HG03135 (cell line): ENCODE data around the gene C18orf54.
"Not testable (repeated sequence)": the region's sequence is repeated elsewhere in the genome, so short reads cannot be mapped to it uniquely, and the experiment has no call there.

Source experiments
- ATAC-seq: cut with Tn5 transposase; IDR thresholded peaks from one replicate; pipeline ENCODE4 v1.9.1; 2021; ENCODE audit warnings: mild to moderate bottlenecking, moderate library complexity; ENCODE audit not compliant: unreplicated experiment

C18orf54 gene

DNA sequence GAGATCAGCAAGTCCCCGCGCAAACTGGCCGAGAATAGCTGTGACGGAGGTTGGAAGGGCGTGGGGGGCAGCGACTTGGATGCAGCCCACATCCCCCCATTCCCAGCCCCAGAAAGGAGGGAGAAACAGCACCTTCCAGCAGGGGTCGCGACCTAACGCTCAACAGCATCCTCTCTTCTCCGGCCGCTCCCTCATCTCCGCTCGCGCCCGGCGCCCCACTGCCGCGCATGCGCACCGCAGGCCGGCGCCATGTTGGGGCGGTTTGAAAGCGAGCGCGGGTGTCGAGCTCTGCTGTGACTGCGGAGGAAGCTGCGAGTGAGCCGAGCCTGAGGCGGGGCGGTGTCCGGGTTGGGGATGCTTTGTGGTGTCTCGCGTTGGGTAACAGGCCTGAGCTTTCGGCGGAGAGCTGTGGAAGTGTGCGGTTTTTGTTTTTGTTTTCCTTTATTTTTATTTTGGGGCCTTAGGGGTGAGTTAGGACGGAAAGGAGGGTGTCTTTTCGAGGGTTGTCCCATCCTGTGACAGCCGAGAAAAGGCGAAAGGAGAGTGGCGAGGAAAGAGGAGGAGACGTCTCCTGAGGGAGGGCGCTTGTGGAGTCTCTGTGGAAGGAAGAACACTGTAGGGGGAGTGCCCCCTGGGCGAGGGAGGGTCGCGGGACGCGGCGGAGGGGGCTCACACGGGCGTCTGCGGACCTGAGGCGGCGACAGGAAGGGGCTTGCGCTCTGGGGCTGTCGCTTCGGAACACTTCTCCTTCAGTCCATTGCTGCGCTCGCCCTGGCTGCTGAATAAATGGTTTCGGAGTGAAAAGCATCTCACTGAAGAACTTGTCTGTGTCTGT, at the start of gene C18orf54, which contains the start of gene STARD6:
Gene C18orf54, plus strand, starts transcription at position 247 of the 835 bp plus-strand sequence. CDS start 2,667 bp downstream, outside the sequence.
Gene STARD6, minus strand, starts transcription at position 199 of the 835 bp plus-strand sequence. CDS start 3,285 bp downstream, outside the sequence.
- ATAC-seq: peak; percentile 91

DNA sequence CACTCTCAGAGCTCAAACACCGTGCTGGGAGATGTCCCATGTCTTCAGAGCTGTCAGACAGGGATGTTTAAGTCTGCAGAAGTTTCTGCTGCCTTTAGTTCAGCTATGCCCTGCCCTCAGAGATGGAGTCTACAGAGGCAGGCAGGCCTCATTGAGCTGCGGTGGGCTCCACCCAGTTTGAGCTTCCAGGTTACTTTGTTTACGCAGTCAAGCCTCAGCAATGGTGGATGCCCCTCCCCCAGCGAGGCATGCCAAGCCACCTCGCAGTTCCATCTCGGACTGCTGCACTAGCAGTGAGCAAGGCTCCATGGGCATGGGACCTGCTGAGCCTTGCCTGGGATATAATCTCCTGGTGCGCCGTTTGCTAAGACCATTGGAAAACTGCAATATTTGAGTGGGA, 48.1 kb upstream of the C18orf54 start:
- not testable (repeated sequence) for ATAC-seq

- no peak for ATAC-seq
Observed at GRCh38 chr18:54316071-54316820, 41.5 kb upstream of the C18orf54 start.

DNA sequence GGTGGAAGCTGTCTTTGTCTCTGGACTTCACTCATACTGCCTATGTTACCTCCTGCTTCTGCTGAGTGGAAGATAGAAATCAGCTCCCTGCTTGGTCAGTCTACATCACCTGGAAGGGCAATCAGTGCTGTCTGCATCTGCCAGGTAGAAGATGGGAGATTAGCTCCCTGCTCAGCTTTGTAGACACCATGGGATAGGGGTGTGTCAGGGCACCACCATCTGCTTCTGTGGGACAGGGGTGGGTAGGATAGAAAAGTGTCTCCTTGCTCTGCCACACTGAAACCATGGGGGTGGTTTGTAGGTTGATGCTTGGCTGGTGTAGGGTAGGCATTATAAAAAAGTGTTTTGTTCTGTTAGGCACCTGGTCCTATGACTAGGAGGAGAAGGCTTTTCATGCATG, 34.1 kb upstream of the C18orf54 start:
- no peak for ATAC-seq

- no peak for ATAC-seq
Observed at GRCh38 chr18:54323970-54324369, 33.7 kb upstream of the C18orf54 start.

DNA sequence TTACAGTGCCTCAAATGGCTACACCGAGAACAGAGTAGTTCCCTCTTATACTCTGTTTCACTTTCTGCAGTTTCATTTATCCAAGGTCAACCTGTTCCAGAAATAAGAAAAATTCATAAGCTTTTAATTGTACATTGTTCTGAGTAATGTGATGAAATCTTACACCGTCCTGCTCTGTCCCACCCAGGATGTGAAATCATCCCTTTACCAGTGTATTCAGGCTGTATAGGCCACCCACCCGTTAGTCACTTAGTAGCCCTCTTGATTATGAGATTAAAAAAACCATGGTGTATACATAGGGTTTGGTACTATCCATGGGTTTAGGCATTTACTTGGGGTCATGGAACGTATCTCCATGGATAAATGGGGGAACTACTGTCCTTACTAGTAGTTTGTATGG, 29.9 kb upstream of the C18orf54 start:
- no peak for ATAC-seq

DNA sequence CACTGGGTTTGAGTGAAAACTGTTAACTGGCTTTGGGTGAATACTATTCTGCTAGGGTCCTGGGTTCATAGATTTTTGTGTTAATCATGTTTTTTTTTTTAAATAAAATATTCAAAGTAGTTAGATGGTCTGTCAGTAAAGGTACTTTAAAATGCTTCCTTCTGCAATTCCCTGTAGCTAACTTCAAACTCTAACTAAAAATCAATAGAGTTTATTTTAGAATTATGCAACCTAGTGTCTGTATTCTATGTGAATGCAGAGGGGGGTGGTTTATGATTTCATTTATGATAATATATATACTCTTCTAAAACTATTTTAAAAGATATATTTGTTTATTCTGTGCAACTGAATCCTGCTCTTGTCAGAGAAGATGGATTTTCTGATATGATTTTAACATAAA, 27.9 kb upstream of the C18orf54 start:
- no peak for ATAC-seq

GRCh38 chr18:54330768-54331548, 26.7 kb upstream of the C18orf54 start:
- no peak for ATAC-seq

DNA sequence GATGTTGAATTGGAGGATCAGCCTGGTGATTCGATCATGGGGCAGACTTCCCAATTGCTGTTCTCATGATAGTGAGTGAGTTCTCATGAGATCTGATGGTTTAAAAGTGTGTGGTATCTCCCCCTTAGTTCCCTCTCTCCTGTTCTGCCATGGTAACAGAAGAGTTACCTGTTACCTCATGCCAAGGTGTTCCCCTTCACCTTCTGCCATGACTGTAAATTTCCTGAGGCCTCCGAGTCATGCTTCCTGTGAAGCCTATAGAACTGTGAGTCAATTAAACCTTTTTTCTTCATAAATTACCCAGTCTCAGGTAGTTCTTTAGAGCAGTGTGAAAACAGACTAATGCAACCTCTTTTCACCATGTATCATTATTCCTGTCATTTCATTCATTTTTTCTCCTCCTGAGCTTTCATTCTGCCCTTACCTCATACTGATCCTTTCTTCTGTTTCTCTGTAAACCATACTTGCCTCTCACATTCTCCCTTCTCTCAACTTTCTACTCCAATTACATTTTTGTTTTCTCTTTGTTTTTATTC, 22.0 kb upstream of the C18orf54 start:
- no peak for ATAC-seq

DNA sequence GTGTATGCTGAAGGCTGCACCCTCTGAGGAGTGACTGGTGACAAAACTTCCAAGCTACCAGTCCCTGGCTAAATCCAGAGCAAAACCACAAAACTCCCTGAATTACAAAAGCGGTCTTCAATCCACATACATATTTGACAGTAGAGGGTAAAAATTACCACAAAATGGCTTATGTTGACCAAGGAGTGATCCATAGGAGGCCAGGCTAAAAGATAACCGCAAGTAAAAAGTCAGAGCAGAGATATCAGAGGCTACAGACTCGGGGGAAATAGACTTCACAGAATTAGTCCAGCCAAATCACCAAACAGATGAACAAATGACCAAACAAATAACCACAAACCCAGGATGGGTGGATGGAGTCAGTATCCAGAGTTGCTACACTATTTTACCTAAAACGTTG, 19.5 kb upstream of the C18orf54 start:
- no peak for ATAC-seq

GRCh38 chr18:54351186-54351585, 6.5 kb upstream of the C18orf54 start:
- no peak for ATAC-seq

DNA sequence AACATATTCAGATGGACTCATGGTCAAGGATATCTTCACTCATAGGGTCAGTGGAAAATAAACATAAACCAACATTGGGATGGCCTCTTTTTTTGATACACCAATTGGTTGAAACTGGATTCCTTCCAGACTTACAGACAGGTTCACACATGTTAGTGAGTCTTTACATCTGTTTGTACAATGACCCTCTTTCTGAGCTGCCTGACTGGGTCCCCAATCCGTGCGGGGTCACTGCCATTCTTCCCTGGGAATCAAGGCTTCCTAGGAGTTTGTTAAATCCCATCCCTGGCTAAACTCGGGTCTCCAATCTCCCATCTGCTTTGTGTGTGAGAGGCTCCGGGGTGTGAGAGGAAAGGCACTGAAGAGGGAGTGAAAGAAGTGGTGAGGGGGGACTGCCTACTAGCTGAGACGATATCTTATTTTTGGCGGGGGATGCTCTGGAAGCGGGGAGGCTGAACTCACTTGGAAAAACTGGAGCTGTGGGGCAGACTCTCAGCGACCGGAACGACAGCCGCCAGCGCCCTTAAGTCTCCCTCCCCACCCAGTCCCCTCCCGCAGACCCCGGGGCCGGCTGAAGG, 535 bp upstream of the C18orf54 start:
- ATAC-seq: peak; percentile 41

DNA sequence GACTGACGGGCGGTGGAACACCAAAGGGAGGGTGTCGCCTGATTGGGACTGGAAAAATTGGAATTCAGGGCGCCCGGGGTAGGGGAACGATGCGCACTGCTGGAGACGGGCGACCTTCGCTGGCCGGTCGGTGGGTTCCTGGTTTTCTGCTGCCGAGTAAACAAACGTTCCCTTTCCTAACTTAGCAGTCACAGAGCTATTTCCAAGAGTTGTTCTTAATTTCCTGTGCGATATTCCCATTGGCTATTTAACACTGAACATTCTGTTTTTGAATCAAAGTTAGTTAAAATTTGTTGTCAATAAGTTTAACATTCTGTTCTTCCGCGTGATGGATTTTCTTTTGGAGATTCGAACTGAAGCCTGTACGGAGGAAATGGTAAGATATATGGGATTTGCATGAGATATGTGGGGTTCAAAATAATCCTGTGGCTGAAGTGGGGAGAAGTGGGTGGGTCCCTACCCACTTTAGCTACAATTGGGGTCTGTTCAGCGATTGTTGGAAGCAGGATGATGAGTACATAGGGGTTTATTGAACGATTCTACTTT, 862 bp downstream of the C18orf54 start:
- ATAC-seq: no peak

GRCh38 chr18:54359233-54359632, 1.5 kb downstream of the C18orf54 start:
- no peak for ATAC-seq

DNA sequence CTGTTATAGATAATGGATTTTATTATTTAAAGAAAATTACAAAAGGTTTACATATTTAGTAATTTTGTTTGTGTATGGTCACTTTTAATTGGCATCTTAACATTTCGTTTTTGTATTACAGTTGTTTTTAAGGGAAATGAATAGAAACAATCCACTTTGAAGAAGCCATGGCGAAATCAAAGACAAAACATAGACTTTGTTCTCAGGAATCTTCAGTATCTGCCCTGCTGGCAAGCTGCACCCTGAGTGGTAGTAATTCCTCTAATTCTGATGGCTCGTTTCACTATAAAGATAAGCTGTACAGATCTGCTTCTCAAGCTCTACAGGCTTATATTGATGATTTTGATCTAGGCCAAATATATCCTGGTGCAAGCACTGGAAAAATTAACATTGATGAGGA, 2.7 kb downstream of the C18orf54 start:
- ATAC-seq: no peak

DNA sequence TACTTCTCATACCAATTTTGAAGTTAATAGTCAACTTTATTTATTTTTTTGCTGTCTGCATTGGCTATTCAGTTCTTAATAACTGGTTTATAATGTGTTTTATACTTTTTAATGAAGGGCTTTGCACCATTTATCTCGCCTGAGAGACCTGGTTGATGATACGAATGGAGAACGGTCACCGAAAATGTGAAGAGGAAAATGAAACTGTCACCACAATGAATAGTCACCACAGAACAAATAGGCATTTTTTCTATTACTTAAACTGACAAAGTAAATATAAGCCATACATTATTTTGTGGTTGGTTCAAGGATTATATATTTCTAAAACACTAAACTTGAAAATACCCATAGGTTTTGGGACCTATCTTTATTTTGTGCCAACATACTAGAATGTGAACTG, 20.4 kb downstream of the C18orf54 start:
- ATAC-seq: no peak

DNA sequence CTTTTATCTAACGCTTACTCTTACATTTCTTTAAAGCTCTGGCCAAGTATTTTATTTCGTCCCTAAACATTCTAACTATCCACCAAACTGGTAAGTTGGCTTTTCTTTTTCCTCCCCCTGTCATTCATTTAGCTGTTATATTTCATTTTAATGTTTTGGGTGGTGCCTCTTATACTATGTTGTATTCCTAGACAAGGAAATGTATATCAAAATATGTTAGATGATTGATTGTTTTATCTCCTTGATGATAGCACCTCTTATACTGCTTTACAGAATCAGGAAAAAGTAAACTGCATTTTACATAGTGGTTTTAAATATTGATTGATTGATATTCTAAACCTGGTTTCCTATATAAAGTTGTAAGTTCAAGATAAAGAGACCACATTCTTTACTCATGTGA, 23.9 kb downstream of the C18orf54 start:
- no peak for ATAC-seq

GRCh38 chr18:54382076-54382475, 24.4 kb downstream of the C18orf54 start:
- ATAC-seq: no peak

DNA sequence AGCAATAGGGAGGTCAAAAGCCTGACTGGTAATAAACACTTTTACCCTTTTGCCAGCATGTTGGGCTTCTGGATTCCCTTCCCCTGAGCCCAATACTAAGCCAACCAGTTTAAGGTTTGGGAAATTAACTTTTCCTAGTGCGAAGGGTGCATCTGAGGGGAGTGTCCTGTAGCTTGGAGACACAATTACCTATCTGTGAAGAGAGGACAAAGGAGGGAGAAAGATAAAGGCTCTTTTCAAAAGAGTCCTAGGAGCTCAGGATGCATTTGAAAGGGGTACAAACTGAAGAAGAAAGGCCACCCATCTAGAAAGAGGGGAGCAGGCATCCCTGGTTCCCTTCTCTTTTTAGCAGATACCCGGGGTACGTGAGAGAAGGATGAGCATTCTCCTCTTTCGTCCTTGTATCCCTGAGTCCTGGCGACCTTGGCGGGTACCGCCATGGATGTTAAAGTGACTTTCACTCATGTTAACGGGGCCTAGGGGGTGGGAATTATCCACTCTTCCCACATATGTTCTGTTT, 25.1 kb downstream of the C18orf54 start:
- ATAC-seq: no peak

DNA sequence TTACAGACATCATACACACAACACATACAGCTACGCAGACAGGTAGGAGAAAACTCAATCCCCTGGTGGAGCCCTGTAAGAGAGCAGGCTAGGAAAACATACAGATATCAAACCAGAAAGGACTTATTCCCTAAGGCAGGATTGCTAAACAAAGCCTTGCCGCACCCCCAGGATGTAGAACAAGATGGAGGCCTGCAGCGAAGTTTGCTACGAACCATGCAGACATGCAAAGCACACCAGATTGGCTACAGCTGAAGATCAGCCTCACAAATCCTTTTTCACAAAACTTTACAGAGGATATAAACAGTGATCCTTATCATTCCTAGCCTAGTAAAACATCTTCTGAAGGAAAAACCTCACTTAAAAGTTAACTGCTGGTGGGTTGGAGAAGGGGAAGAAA, 28.3 kb downstream of the C18orf54 start:
- no peak for ATAC-seq
